ENCODE measurements around the gene SH3BP4.

SH3BP4 gene

DNA sequence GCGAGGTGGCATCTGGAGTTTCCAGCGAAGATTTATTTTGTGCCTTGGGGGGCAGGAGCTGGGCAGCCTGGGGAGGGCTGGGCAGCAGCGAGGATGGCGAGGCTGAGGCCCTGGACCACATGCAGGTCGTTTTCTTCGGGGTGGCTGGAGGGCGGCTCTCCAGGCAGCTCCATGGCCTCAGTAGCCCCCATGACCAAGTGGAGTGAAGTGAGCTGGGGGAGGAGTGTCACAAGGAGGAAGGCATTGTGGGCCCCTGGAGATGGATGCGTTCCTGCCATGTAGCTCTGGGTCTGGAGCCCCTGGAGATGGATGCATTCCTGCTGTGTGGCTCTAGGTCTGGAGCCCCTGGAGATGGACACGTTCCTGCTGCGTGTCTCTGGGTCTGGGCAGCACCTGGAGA lies 40.4 kb downstream of the SH3BP4 start:
- H3K36me3 Mint-ChIP-seq (ENCODE audit: low read depth), result no peaks in the 10 kb centered on the region

DNA sequence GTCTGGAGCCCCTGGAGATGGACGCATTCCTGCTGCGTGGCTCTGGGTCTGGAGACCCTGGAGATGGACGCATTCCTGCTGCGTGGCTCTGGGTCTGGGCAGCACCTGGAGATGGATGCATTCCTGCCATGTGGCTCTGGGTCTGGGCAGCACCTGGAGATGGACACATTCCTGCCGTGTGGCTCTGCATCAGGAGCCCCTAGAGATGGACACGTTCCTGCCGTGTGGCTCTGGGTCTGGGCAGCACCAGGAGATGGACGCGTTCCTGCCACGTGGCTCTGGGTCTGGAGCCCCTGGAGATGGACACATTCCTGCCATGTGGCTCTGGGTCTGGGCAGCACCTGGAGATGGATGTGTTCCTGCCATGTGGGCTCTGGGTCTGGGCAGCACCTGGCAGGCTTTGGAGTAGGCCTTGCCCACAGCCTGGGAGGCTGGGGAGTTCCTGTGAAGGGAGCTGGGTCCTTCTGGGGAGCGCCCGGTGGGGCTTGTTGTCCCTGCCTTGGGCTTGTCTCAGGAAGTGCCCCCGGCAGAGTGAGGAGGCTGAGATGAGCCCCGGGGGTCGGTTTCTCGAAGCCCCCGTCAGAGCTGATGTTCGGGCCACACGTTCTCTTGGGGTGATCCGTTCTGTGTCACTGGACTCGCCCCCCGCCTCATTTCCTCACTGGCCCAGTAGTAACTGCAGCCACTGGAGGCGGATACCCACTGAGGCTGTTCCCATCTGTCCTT lies 41.0 kb downstream of the SH3BP4 start:
- Mint-ChIP-seq H3K4me3 (no peak overlapping the region), H3K27me3 (ENCODE audit: low read depth) (peaks cover 11% of the 10 kb centered on the region), H3K36me3 (ENCODE audit: low read depth) (no peaks in the 10 kb centered on the region), H3K27ac (no peak overlapping the region), H3K4me1 (ENCODE audit: low read depth) (no peaks in the 10 kb centered on the region), H3K9me3 (no peaks in the 10 kb centered on the region)

More for the DNA sequence above, 40.4 kb downstream of the SH3BP4 start:
- H3K27ac Mint-ChIP-seq, result no peak overlapping the region
- peaks cover 11% of the 10 kb centered on the region for H3K27me3 Mint-ChIP-seq (ENCODE audit: low read depth)
- H3K4me1 Mint-ChIP-seq (ENCODE audit: low read depth), result no peaks in the 10 kb centered on the region
- H3K4me3 Mint-ChIP-seq, result no peak overlapping the region
- H3K9me3 Mint-ChIP-seq, result no peaks in the 10 kb centered on the region

DNA sequence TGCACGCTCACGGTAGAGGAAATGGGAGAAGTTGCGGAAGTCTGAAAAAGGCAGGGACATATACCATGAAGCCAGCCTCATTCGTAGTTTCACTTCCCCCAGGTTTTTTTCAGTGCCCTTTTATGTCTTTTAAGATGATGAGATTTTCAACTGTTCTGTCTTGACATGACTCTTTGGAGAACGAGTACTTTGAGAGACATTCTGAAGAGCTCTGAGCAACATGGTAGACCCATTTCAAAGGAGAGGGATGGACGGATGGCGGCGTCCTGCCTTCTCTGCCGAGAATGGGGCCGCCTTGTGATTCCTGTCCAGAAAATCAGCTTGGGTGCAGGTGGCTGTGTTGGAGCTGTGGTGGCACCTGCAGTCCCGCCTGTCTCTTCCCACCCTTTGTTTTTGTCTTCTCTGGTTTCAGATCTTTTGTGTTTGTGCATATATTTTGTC lies 41.7 kb downstream of the SH3BP4 start:
- H3K4me1 Mint-ChIP-seq (ENCODE audit: low read depth), result no peaks in the 10 kb centered on the region
- H3K27me3 Mint-ChIP-seq (ENCODE audit: low read depth), result peaks cover 11% of the 10 kb centered on the region
- no peaks in the 10 kb centered on the region for H3K36me3 Mint-ChIP-seq (ENCODE audit: low read depth)
- H3K4me3 Mint-ChIP-seq, result no peak overlapping the region
- no peaks in the 10 kb centered on the region for H3K9me3 Mint-ChIP-seq
- no peak overlapping the region for H3K27ac Mint-ChIP-seq

DNA sequence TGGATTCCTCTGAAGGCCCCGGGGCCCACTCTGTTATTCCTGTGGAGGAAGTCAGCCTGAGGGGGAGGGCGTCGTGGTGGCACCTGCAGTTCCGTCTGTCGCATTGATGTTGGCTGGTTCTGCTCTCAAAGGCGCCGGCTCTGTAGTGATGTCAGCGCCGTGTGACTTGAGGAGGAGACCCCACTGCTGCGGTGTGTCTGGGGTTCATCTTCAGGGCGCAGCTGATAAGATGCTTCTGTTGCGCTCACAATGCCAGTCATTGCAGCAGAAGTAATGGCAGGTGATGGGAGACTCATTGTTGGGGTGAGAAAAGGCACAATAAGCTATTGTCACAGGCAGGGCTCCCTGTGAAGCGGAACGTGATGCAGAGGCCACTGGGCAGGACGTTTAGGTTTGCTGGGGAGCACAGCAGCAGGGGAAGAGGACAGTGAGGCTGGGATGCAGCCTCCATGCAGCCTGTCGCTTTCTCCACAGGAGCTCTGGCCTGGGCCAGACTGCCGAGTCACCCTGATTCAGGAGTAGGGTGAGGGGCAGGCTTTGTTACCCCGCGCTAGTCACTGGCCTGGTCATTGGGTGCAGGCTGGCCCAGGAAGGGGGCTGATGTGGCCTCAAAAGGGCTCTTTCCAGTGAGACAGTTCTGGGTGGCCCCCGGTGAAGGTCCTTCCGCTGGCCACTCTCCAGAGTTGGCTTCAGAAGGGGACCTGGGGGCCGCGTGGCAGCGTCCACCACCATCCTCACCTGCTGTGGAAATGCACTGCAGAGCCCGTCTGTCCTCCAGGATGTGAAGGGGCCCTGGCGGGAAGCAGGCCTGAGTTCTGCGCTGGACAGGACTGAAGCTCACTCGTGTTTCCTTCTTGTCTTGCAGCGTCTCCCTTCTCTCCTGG lies 42.9 kb downstream of the SH3BP4 start:
- Mint-ChIP-seq H3K4me1 (ENCODE audit: low read depth) (no peaks in the 10 kb centered on the region), H3K27ac (no peak overlapping the region), H3K4me3 (no peak overlapping the region), H3K9me3 (no peaks in the 10 kb centered on the region), H3K27me3 (ENCODE audit: low read depth) (peaks cover 11% of the 10 kb centered on the region), H3K36me3 (ENCODE audit: low read depth) (no peaks in the 10 kb centered on the region)

DNA sequence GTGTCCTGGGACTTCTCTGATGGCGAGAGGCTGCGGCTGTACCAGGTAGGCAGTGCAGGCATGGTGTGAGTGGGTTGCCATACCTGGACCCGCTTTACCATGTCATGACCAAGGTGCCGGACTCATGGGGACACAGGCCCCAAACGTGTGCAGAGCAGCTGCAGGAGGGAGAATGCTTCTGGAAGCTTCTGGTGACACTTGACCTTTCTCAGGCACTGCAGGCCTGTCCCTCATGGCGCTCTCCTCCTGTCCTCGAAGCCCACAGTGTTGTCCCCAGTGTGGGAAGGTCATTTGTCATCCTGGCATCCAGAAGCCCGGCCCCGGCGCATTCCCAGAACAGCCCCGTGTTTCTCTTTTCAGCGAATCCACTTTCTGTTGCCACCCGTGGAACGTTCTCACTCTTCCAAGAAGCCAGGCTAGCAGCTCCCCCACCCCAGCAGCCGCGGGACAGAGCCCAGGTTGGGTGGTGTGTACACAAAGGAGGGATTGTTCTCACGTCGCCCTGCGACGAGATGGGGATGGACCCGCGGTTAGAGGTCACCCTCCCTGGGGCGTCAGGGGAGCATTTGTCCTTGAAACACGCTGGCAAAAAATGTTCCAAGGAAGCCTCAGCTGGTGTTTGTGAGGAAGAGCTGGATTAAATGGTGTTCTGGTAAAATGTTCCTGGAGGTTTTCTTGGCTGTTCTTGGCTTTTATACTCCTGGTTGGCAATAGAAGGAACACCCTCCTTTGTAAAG lies 43.7 kb downstream of the SH3BP4 start:
- no peaks in the 10 kb centered on the region for H3K36me3 Mint-ChIP-seq (ENCODE audit: low read depth)
- H3K9me3 Mint-ChIP-seq, result no peaks in the 10 kb centered on the region
- no peaks in the 10 kb centered on the region for H3K4me1 Mint-ChIP-seq (ENCODE audit: low read depth)

DNA sequence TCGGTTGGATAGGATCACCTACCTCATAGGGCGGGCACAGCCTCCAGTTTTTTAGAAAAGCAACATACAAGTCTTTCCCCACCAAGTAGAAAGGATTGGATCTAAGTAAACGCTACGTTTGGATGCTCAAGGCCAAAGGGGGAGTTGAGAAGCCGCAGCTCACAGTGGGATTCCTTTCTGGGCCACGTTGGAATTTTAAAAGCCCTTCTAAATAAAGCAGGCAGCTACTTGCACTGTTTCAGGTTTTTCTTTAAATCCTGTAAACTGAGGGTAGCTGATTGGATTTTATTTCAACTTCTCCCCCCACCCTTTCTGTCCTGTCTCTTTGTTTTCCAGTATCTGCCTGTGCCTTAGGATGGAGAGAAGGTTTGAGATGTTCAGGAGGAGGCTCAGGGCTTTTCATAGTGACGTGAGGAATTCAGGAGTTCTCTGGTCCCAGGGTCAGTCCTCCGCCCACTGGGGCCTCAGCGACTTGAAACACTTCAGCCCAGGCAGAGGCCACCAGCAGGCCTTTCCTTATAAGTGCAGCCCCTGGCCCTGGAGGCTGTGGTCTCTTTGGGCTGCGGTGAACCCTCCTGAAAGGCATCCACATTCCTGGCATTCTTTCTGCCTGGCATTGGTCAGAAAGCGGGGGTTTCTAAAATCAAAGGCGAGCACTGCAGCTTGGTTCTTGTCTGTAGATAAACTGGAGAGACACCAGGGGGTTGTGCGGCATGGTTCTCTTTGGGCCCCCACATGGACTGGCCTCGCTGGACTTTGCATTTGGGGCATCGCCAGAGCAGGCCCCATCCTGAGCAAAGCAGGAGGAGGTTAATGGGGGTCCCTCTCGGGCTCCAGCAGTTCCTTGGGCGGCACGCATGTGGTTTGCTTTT lies 44.5 kb downstream of the SH3BP4 start:
- Mint-ChIP-seq H3K9me3 (no peaks in the 10 kb centered on the region), H3K36me3 (ENCODE audit: low read depth) (no peaks in the 10 kb centered on the region), H3K27ac (no peak overlapping the region), H3K27me3 (ENCODE audit: low read depth) (peaks cover 11% of the 10 kb centered on the region), H3K4me1 (ENCODE audit: low read depth) (no peaks in the 10 kb centered on the region), H3K4me3 (no peak overlapping the region)

More for the DNA sequence above, 43.7 kb downstream of the SH3BP4 start:
- peaks cover 11% of the 10 kb centered on the region for H3K27me3 Mint-ChIP-seq (ENCODE audit: low read depth)
- H3K4me3 Mint-ChIP-seq, result no peak overlapping the region
- no peak overlapping the region for H3K27ac Mint-ChIP-seq

DNA sequence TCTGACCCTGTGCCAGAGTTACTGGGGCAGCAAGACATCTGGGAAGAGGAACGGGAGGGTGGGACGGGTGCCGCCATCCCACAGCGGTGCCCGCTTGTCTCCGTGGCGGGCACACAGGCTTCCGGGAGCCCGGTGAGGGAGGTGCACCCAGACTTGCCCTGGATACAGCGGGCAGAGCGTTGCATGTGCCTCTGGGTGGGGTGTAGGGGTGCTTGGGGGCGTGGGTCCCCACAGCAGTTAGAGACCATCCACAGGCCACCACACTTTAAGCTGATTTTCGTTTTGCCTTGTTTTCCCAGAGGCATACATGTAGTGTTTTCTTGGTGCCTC lies 45.1 kb downstream of the SH3BP4 start:
- Mint-ChIP-seq H3K4me3 (no peak overlapping the region), H3K4me1 (ENCODE audit: low read depth) (no peaks in the 10 kb centered on the region), H3K9me3 (no peaks in the 10 kb centered on the region), H3K36me3 (ENCODE audit: low read depth) (no peaks in the 10 kb centered on the region), H3K27ac (no peak overlapping the region), H3K27me3 (ENCODE audit: low read depth) (peaks cover 11% of the 10 kb centered on the region)

DNA sequence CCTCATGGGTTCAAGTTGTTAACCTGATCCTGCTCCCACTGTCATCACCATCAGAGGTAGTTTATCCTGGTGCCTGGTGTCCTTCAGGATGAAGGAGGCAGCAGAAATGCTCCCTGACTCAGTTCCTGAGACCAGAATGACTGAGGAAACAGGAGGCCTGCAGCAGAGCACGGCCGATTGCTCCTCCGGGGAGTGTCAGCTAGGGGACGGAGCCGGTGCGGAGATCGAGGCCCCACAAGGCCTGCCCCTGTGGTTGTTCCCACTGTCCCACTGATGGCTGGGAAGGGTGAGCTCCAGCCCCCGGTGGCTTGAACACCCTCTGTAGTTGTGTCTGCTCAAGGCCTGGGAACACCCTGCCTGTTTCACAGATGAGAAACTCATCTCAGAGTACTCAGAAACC lies 45.6 kb downstream of the SH3BP4 start:
- Mint-ChIP-seq H3K27me3 (ENCODE audit: low read depth) (peaks cover 11% of the 10 kb centered on the region), H3K9me3 (no peaks in the 10 kb centered on the region), H3K4me1 (ENCODE audit: low read depth) (no peaks in the 10 kb centered on the region), H3K36me3 (ENCODE audit: low read depth) (no peaks in the 10 kb centered on the region), H3K27ac (no peak overlapping the region), H3K4me3 (no peak overlapping the region)

DNA sequence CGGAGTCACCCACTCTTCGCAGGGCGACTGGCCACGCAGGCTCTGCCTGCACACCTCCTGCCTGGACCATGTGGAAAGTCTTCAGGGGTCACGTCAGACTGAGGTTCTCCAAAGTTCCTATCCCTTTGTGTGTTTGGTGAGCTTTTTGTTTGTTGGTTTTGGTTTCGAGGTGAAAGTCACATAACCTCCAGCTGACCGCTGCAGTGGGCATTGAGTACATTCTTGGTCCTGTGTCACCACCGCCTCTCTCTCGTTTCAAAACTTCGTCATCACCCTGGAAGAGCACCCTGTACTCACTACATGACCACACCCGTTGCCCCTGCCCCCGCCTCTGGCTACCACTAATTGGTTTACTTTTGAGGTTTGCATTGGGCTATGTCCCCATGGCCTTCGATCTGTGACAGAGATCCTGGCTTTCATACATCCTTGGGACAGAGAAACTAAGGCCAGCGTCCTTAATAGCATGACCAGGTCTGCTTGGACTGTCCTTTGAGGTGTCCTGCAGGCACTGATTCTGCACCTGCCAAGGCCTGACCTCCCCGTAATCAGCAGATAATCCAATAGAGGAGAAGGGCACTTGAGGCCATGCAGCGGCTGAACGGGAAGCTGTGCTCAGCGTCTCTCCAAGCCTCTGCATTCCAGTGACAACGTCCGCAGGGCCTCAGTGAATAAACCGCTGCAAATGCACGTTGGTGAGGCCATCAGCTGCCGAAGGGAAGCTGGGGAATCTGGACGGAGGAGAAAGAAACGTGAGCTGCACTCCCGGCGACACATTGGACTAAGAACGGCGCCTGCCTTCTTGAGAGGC lies 46.8 kb downstream of the SH3BP4 start:
- Mint-ChIP-seq H3K27ac (no peak overlapping the region), H3K27me3 (ENCODE audit: low read depth) (peaks cover 10% of the 10 kb centered on the region), H3K36me3 (ENCODE audit: low read depth) (no peaks in the 10 kb centered on the region), H3K9me3 (no peaks in the 10 kb centered on the region), H3K4me1 (ENCODE audit: low read depth) (no peaks in the 10 kb centered on the region), H3K4me3 (no peak overlapping the region)

DNA sequence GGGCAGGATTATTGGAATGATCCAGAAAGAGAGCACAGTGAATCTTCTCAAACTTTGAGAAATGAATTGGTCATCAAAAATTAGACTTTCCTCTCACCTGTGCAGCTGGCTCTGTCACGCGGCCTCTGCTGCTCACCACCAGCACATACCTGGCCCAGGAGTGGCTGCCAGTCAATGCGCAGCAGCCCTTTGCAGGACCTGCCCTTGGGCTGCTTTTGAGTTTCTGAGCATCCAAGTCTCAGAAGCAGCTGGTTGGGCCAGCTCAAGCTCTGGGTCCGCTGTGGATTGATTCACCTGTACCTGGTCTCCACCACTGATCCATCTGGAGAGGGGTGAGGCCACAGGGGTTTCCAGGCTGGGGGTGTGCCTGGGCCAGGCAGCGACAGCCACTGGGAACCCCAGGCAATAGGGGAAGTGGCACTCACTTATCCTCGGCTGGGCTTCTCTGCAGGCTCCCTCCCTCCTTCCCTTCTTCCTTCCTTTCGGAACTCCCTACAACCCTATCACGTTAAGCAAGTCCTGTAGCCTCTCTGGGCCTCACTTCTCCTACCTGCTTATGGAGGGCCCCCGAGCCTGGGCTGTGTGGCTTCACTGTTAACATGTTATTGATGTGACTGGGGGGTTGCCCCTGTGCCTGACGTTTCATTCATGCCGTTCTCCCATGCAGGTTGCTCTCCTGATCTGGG lies 48.1 kb downstream of the SH3BP4 start:
- H3K4me3 Mint-ChIP-seq, result no peak overlapping the region
- H3K4me1 Mint-ChIP-seq (ENCODE audit: low read depth), result no peaks in the 10 kb centered on the region
- H3K27ac Mint-ChIP-seq, result no peak overlapping the region
- no peaks in the 10 kb centered on the region for H3K36me3 Mint-ChIP-seq (ENCODE audit: low read depth)
- no peaks in the 10 kb centered on the region for H3K27me3 Mint-ChIP-seq (ENCODE audit: low read depth)
- no peaks in the 10 kb centered on the region for H3K9me3 Mint-ChIP-seq

DNA sequence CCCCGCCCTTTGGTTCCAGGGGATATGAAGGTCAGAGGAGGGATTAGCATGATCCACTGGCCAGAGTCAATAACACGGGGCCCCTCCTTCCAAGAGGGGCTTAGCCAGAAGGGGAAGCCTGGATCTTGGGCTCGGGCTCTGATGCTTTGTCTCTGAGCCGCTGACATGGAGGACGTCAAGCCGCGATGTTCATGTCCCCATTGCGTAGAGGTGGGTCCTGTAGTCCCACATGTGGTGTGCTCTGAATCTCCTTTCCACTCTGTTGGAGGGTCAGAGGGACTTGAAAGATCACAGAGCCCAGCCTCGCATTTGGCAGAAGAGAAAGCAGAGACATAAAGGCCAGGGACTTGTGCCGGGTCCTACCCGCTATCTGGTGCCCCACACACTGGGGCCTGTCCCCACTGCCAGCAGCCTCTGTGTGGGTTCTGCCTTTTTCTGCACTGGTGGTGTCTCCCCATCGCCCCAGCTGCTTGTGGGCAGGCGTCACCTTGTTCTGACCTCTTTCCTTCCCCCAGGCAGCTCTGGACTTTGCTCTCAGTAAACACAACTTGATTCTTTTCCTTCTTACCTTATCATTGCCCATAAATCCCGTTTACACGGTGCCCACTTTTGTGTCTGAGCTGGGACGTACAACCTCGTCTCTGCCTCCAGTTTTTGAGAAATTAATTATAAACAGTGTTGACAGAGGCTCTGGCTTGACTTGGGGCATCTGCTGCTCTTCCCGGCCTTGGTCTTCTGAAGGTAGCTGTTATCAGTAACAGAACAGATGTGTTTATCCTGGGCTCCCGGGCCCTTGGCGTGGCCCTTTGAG lies 48.8 kb downstream of the SH3BP4 start:
- H3K9me3 Mint-ChIP-seq, result no peaks in the 10 kb centered on the region
- H3K4me3 Mint-ChIP-seq, result no peak overlapping the region
- H3K36me3 Mint-ChIP-seq (ENCODE audit: low read depth), result no peaks in the 10 kb centered on the region
- H3K27ac Mint-ChIP-seq, result no peak overlapping the region
- H3K27me3 Mint-ChIP-seq (ENCODE audit: low read depth), result no peaks in the 10 kb centered on the region
- no peaks in the 10 kb centered on the region for H3K4me1 Mint-ChIP-seq (ENCODE audit: low read depth)

DNA sequence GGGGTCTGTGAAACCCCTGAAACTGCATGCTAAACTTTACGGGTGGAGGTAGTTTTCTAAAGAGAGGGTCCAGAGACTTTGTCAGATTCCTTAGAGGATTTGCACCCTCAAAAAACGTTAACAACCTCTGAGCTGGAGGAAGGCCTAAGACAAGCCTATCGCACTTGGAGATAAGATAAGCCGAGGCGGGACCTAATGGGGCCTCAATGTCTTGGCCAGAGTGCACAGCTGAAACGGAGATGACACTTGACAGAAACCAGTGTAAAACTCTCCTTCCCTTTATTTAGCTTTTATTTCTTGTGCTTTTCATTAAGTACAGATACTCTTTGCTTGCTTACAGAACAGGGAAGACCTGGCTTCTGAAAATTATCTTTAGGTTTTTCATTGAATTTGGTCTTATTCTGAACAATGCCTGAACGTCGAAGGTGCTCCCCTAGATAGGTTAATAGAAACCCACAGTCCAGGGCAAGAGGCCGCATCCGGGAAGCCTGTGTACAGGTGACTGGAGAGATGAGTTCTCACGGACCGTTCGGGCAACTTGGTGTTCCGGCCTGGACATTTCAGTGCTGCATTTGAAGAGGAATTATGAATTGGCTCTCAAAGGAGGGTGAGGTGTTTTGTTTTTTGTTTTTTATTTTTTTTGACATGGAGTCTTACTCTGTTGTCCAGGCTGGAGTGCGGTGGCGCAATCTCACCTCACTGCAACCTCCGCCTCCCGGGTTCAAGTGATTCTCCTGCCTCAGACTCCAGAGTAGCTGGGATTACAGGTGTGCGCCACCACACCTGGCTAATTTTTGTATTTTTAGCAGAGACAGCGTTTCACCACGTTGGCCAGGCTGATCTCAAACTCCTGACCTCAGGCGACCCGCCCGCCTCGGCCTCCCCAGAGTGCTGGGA lies 49.7 kb downstream of the SH3BP4 start:
- Mint-ChIP-seq H3K27ac (no peak overlapping the region), H3K9me3 (no peaks in the 10 kb centered on the region), H3K36me3 (ENCODE audit: low read depth) (no peaks in the 10 kb centered on the region)

More for the DNA sequence above, 49.7 kb downstream of the SH3BP4 start:
- no peak overlapping the region for H3K4me3 Mint-ChIP-seq
- H3K4me1 Mint-ChIP-seq (ENCODE audit: low read depth), result no peaks in the 10 kb centered on the region
- H3K27me3 Mint-ChIP-seq (ENCODE audit: low read depth), result no peaks in the 10 kb centered on the region

Data from T-helper 1 cell treated with Interleukin-12 subunit alpha and Interleukin-12 subunit beta and Interleukin-4 antibody, amounts not matched to agents 30 μg/mL and 1 μg/mL, for 36 hours (primary cell).